Neutrophil (primary cell): ENCODE results near the gene FRY.

Experiments
- H3K27ac ChIP-seq: fragments of 200-600 bp; sonication (generic); 2 replicates; pipeline ENCODE4 v1.5.1; 2016; ENCODE audit warnings: mild to moderate bottlenecking, moderate library complexity
- H3K27me3 ChIP-seq: fragments of 200-600 bp; sonication (generic); 2 replicates; pipeline ENCODE4 v1.6.0; 2016; ENCODE audit warnings: mild to moderate bottlenecking
- H3K36me3 ChIP-seq: fragments of 200-600 bp; sonication (generic); 2 replicates; pipeline ENCODE4 v1.5.1; 2017
- H3K4me1 ChIP-seq, 2 experiments: fragments of 200-600 bp in 1 of 2; sonication (generic) in 1 of 2; 1 replicate in 1 of 2; 2 replicates in 1 of 2; pipeline versions ENCODE4 v1.5.1 to v1.6.1; 2013 to 2016; ENCODE audit warnings: low read depth in 1 of 2, low read length in 1 of 2, mild to moderate bottlenecking in 1 of 2, moderate library complexity in 1 of 2; ENCODE audit not compliant: control insufficient read depth in 1 of 2, insufficient read depth in 1 of 2
- H3K4me3 ChIP-seq, 2 experiments: fragments of 200-600 bp in 1 of 2; sonication (generic) in 1 of 2; 1 replicate in 1 of 2; 2 replicates in 1 of 2; pipeline ENCODE4 v1.5.1; 2013 to 2016; ENCODE audit warnings: low read depth in 1 of 2, low read length in 1 of 2, mild to moderate bottlenecking in 1 of 2, moderate library complexity in 1 of 2
- H3K9me3 ChIP-seq: fragments of 200-600 bp; sonication (generic); 2 replicates; pipeline ENCODE4 v1.5.1; 2016
- TF ChIP-seq, protein P1 (sequence below): fragments of 200-600 bp; sonication (generic); IDR thresholded peaks from 2 replicates; pipeline ENCODE4 v1.5.1; 2016; ENCODE audit warnings: antibody characterized with exemption

Gene FRY

DNA sequence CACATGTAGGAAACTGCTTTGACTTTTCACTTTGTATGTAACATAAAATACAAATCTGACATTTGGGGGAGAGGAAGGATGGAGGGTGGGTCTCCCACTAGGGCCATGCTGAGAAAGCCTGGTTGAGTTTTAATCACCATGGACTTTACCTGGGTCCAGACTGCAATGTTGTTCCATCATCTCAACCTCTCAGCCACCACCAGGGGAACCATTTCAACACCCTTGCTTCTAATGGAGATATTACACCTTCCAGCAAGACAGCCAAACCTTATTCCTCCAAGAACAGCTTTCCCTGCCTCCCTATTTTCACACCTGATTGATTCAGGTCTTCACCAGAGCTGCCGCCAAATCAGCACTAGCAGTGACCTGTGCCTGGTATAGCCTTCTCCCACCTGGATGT is 227.5 kb downstream of the FRY start:
- Histone ChIP-seq H3K36me3 (peaks cover 100% of the 10 kb centered on the region), H3K4me1 (no peaks in the 10 kb centered on the region), H3K9me3 (no peaks in the 10 kb centered on the region), H3K27me3 (no peaks in the 10 kb centered on the region), H3K27ac (no peak overlapping the region), H3K4me3 (no peak overlapping the region)
- TF ChIP-seq, protein P1, sequence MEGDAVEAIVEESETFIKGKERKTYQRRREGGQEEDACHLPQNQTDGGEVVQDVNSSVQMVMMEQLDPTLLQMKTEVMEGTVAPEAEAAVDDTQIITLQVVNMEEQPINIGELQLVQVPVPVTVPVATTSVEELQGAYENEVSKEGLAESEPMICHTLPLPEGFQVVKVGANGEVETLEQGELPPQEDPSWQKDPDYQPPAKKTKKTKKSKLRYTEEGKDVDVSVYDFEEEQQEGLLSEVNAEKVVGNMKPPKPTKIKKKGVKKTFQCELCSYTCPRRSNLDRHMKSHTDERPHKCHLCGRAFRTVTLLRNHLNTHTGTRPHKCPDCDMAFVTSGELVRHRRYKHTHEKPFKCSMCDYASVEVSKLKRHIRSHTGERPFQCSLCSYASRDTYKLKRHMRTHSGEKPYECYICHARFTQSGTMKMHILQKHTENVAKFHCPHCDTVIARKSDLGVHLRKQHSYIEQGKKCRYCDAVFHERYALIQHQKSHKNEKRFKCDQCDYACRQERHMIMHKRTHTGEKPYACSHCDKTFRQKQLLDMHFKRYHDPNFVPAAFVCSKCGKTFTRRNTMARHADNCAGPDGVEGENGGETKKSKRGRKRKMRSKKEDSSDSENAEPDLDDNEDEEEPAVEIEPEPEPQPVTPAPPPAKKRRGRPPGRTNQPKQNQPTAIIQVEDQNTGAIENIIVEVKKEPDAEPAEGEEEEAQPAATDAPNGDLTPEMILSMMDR, result no peak

DNA sequence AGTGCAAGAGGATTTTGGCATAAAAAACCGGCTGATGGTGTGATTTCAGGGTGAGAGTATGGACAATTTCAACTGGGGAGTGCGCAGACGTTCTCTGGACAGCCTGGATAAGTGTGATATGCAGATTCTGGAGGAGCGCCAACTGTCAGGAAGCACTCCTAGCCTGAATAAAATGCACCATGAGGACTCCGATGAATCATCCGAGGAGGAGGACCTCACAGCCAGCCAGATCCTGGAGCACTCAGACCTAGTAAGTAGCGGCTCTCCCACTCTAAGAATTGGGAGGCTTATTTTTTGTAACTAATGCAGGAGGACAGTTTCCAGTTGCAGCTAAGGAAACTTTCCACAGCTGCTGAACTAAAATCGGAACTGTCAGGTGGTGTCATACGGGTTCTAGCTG is 230.0 kb downstream of the FRY start:
- TF ChIP-seq, protein P1, result no peak
- Histone ChIP-seq H3K9me3 (no peaks in the 10 kb centered on the region), H3K4me3 (no peak overlapping the region), H3K36me3 (peaks cover 100% of the 10 kb centered on the region), H3K27ac (no peak overlapping the region), H3K4me1 (no peaks in the 10 kb centered on the region), H3K27me3 (no peaks in the 10 kb centered on the region)

DNA sequence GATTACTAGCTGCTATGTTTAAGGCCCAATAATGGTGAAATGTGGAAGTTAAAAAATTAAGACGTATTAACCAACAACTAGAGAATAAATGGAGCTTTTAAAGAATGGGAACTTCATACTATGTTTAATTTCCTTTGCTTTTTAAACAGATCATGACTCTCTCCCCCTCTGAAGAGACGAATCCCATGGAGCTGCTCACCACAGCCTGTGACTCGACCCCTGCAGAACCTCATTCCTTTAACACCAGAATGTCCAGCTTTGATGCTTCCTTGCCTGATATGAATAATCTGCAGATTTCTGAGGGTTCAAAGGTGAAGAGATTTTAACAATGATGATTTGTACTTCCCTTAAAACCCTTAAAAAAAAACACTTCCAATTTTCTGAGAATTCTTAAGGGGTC is 230.6 kb downstream of the FRY start:
- Histone ChIP-seq H3K4me1 (no peaks in the 10 kb centered on the region), H3K27me3 (no peaks in the 10 kb centered on the region)

DNA sequence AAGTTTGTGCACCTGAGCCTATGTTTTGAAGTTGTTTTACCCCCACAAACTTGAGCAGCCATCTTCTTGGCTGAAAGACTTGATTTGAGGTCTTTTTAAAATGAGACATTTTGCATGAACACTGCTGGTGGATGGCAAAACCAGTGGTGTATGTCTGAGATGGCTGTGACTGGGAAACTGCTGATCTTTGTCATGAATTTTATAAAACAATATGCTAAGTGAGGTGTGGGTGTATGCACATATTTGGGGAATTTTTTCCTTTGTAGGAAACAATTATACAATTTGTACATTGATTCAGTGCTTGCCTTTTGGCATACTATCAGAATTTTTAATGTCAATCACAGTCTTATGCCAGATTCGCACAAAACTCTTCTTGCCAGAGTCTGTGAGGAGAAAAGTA is 231.0 kb downstream of the FRY start:
- H3K4me3 ChIP-seq, result no peak overlapping the region
- no peaks in the 10 kb centered on the region for H3K4me1 ChIP-seq
- H3K9me3 ChIP-seq, result no peaks in the 10 kb centered on the region
- H3K27ac ChIP-seq, result no peak overlapping the region
- no peaks in the 10 kb centered on the region for H3K27me3 ChIP-seq
- H3K36me3 ChIP-seq, result peaks cover 100% of the 10 kb centered on the region
- TF ChIP-seq, protein P1, result no peak

More for the DNA sequence above, 230.6 kb downstream of the FRY start:
- Histone ChIP-seq H3K27ac (no peak overlapping the region), H3K4me3 (no peak overlapping the region), H3K9me3 (no peaks in the 10 kb centered on the region), H3K36me3 (peaks cover 100% of the 10 kb centered on the region)
- TF ChIP-seq, protein P1, result no peak

DNA sequence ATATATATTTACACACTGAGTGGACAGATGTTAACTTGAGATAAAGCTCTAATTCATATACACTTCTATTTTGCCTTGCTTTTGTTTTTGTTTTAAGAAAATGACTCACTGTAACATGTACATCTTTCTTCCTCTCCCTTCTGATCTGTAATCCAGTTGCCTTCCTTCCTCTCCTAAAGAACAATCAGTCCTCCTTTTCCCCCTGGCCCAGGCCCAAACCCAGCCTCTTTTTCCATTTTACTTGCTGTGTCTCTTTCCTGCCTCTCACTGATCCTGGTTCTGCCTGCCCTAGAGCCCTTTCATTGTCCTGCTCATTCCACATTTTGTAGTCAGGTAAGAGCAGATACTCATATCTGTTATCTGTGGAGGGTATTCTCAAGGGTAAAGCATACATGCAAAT is 232.8 kb downstream of the FRY start:
- TF ChIP-seq, protein P1, result no peak
- Histone ChIP-seq H3K4me3 (no peak overlapping the region), H3K27ac (no peak overlapping the region), H3K36me3 (peaks cover 99% of the 10 kb centered on the region), H3K9me3 (no peaks in the 10 kb centered on the region), H3K27me3 (no peaks in the 10 kb centered on the region), H3K4me1 (no peaks in the 10 kb centered on the region)

DNA sequence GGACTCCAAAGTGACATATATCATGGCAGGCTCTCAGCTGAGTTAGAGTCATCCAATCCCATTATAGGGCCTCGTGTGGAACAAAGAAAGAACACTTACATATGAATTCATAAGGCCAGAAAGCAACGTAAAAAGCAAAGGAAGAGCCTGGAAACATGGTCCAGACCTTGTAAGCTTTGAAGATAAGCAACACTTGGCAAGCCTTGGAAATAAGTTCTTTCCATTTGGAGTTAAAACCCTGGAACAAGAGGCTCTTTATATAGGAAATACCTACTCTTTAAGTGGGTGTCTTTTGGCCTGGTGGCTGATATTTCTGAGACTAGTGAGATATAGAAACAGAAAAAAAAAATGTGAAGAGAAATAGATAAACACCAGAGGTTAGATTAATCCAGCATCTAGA is 234.2 kb downstream of the FRY start:
- no peaks in the 10 kb centered on the region for H3K9me3 ChIP-seq
- no peak overlapping the region for H3K4me3 ChIP-seq
- TF ChIP-seq, protein P1, result no peak
- H3K27me3 ChIP-seq, result no peaks in the 10 kb centered on the region
- H3K36me3 ChIP-seq, result peaks cover 94% of the 10 kb centered on the region
- H3K4me1 ChIP-seq, result no peaks in the 10 kb centered on the region
- H3K27ac ChIP-seq, result no peak overlapping the region
